NCI-H748 (cell line): Measurements from ENCODE around the gene SERPINB6.
"Not testable (repeated sequence)": the region's sequence is repeated elsewhere in the genome, so short reads cannot be mapped to it uniquely, and the experiment has no call there.

Experiments used
- DNase-seq: peaks from one replicate; lab custom pipeline; 2025; ENCODE audit not compliant: unreplicated experiment; lab: John Stamatoyannopoulos, UW

The SERPINB6 gene

GRCh38 chr6:2977799-2978590 lies 6.6 kb upstream of the SERPINB6 start:
- DNase-seq = no peak

- no peak for DNase-seq
Measured at GRCh38 chr6:2977290-2977689, 5.9 kb upstream of the SERPINB6 start.

- DNase-seq = no peak
Measured at GRCh38 chr6:2976571-2977085, 5.3 kb upstream of the SERPINB6 start.

GRCh38 chr6:2976060-2976459 lies 4.7 kb upstream of the SERPINB6 start:
- DNase-seq = no peak

GRCh38 chr6:2973676-2974075 lies 2.3 kb upstream of the SERPINB6 start:
- no peak for DNase-seq

GRCh38 chr6:2973180-2973579 lies 1.8 kb upstream of the SERPINB6 start:
- not testable (repeated sequence) for DNase-seq

GRCh38 chr6:2972685-2973084 lies 1.3 kb upstream of the SERPINB6 start:
- not testable (repeated sequence) for DNase-seq

- not testable (repeated sequence) for DNase-seq
Measured at GRCh38 chr6:2972219-2972487, 786 bp upstream of the SERPINB6 start.

GRCh38 chr6:2970753-2971419 lies 481 bp downstream of the SERPINB6 start:
- peak; percentile 67 for DNase-seq

GRCh38 chr6:2970034-2970685 lies 1.2 kb downstream of the SERPINB6 start:
- DNase-seq = no peak

GRCh38 chr6:2969549-2969948 lies 1.8 kb downstream of the SERPINB6 start:
- no peak for DNase-seq

- DNase-seq = no peak
Measured at GRCh38 chr6:2968600-2969135, 2.7 kb downstream of the SERPINB6 start.

GRCh38 chr6:2967936-2968335 lies 3.4 kb downstream of the SERPINB6 start:
- DNase-seq = no peak

- no peak for DNase-seq
Measured at GRCh38 chr6:2966347-2966746, 5.0 kb downstream of the SERPINB6 start.

GRCh38 chr6:2964793-2965505 lies 6.4 kb downstream of the SERPINB6 start:
- no peak for DNase-seq

- DNase-seq = no peak
Measured at GRCh38 chr6:2963756-2964155, 7.6 kb downstream of the SERPINB6 start.

- no peak for DNase-seq
Measured at GRCh38 chr6:2962636-2963035, 8.7 kb downstream of the SERPINB6 start.

- no peak for DNase-seq
Measured at GRCh38 chr6:2962004-2962403, 9.4 kb downstream of the SERPINB6 start.

GRCh38 chr6:2961506-2961905 lies 9.9 kb downstream of the SERPINB6 start:
- no peak for DNase-seq

GRCh38 chr6:2960935-2961334 lies 10.4 kb downstream of the SERPINB6 start:
- DNase-seq = no peak
